NCI-H510A (cell line): ENCODE data around the gene SOBP.
"Not testable (repeated sequence)": the region's sequence is repeated elsewhere in the genome, so short reads cannot be mapped to it uniquely, and the experiment has no call there.

Experiments
- DNase-seq: peaks from one replicate; lab custom pipeline; 2025; lab: John Stamatoyannopoulos, UW

SOBP gene

GRCh38 chr6:107550906-107551305 lies 61.0 kb downstream of the SOBP start:
- DNase-seq, result no peak

GRCh38 chr6:107553121-107553520 lies 63.2 kb downstream of the SOBP start:
- not testable (repeated sequence) for DNase-seq

- DNase-seq, result no peak
Measured at GRCh38 chr6:107554326-107554725, 64.4 kb downstream of the SOBP start.

GRCh38 chr6:107554918-107555317 lies 65.0 kb downstream of the SOBP start:
- no peak for DNase-seq

- DNase-seq, result no peak
Measured at GRCh38 chr6:107555449-107555848, 65.5 kb downstream of the SOBP start.

- DNase-seq, result no peak
Measured at GRCh38 chr6:107556082-107556481, 66.2 kb downstream of the SOBP start.

- no peak for DNase-seq
Measured at GRCh38 chr6:107557698-107558097, 67.8 kb downstream of the SOBP start.

GRCh38 chr6:107560657-107561056 lies 70.7 kb downstream of the SOBP start:
- DNase-seq, result no peak

GRCh38 chr6:107561306-107561705 lies 71.4 kb downstream of the SOBP start:
- no peak for DNase-seq

GRCh38 chr6:107563694-107564588 lies 74.0 kb downstream of the SOBP start:
- no peak for DNase-seq

GRCh38 chr6:107564589-107564951 lies 74.7 kb downstream of the SOBP start:
- DNase-seq, result no peak

GRCh38 chr6:107565165-107565723 lies 75.3 kb downstream of the SOBP start:
- DNase-seq, result no peak

- DNase-seq, result no peak
Measured at GRCh38 chr6:107567643-107568042, 77.7 kb downstream of the SOBP start.

- no peak for DNase-seq
Measured at GRCh38 chr6:107569473-107569872, 79.6 kb downstream of the SOBP start.

GRCh38 chr6:107571354-107571753 lies 81.4 kb downstream of the SOBP start:
- DNase-seq, result no peak

GRCh38 chr6:107572886-107573285 lies 83.0 kb downstream of the SOBP start:
- DNase-seq, result no peak

- no peak for DNase-seq
Measured at GRCh38 chr6:107574856-107575255, 84.9 kb downstream of the SOBP start.

GRCh38 chr6:107576852-107577251 lies 86.9 kb downstream of the SOBP start:
- no peak for DNase-seq

GRCh38 chr6:107578642-107579341 lies 88.9 kb downstream of the SOBP start:
- DNase-seq, result no peak

GRCh38 chr6:107579456-107580056 lies 89.6 kb downstream of the SOBP start:
- DNase-seq, result no peak

GRCh38 chr6:107582086-107582485 lies 92.2 kb downstream of the SOBP start:
- no peak for DNase-seq

- DNase-seq, result no peak
Measured at GRCh38 chr6:107584726-107585125, 94.8 kb downstream of the SOBP start.
